IPS DF 19.7 (cell line): ENCODE data around the gene POLR3H.
"Not testable (repeated sequence)": the region's sequence is repeated elsewhere in the genome, so short reads cannot be mapped to it uniquely, and the experiment has no call there.

Experiments used
- DNase-seq: peaks from one replicate; pipeline ENCODE4 v3.0.0-alpha.2; 2013; ENCODE audit warnings: low read depth, low spot score

The POLR3H gene

GRCh38 chr22:41543854-41544670 lies at the start of gene POLR3H:
TSS of gene POLR3H (minus strand) at chr22:41544470. CDS start at chr22:41544101, 369 bp downstream.
- DNase-seq, result peak; percentile 81

- DNase-seq, result not testable (repeated sequence)
These were observed 49.2 kb upstream of the POLR3H start for GRCh38 chr22:41593336-41593960.

- DNase-seq, result peak; percentile 95
These were observed 45.3 kb upstream of the POLR3H start, which contains the start of gene PMM1 for GRCh38 chr22:41589391-41590241. TSS of gene PMM1 (minus strand) at chr22:41589840. CDS start at chr22:41589805, 35 bp downstream.

GRCh38 chr22:41587347-41587723 lies 43.1 kb upstream of the POLR3H start:
- no peak for DNase-seq

- DNase-seq, result no peak
These were observed 41.6 kb upstream of the POLR3H start for GRCh38 chr22:41585898-41586297.

- DNase-seq, result no peak
These were observed 40.6 kb upstream of the POLR3H start for GRCh38 chr22:41584881-41585280.

- no peak for DNase-seq
These were observed 38.4 kb upstream of the POLR3H start for GRCh38 chr22:41582694-41583093.

- no peak for DNase-seq
These were observed 35.7 kb upstream of the POLR3H start for GRCh38 chr22:41579997-41580355.

- DNase-seq, result no peak
These were observed 35.2 kb upstream of the POLR3H start for GRCh38 chr22:41579297-41579996.

- DNase-seq, result no peak
These were observed 34.5 kb upstream of the POLR3H start for GRCh38 chr22:41578818-41579217.

- DNase-seq, result no peak
These were observed 33.8 kb upstream of the POLR3H start for GRCh38 chr22:41578114-41578513.

- DNase-seq, result peak; percentile 70
These were observed 32.6 kb upstream of the POLR3H start for GRCh38 chr22:41576877-41577276.

GRCh38 chr22:41575533-41575932 lies 31.3 kb upstream of the POLR3H start:
- no peak for DNase-seq

GRCh38 chr22:41574847-41575381 lies 30.6 kb upstream of the POLR3H start:
- no peak for DNase-seq

GRCh38 chr22:41573677-41574076 lies 29.4 kb upstream of the POLR3H start:
- no peak for DNase-seq

- not testable (repeated sequence) for DNase-seq
These were observed 28.0 kb upstream of the POLR3H start for GRCh38 chr22:41572305-41572704.

- no peak for DNase-seq
These were observed 27.5 kb upstream of the POLR3H start for GRCh38 chr22:41571786-41572185.

- no peak for DNase-seq
These were observed 26.0 kb upstream of the POLR3H start for GRCh38 chr22:41570221-41570620.

GRCh38 chr22:41568811-41569210 lies 24.5 kb upstream of the POLR3H start:
- DNase-seq, result no peak

GRCh38 chr22:41567512-41567768 lies 23.2 kb upstream of the POLR3H start:
- no peak for DNase-seq

- no peak for DNase-seq
These were observed 21.3 kb upstream of the POLR3H start for GRCh38 chr22:41565403-41566054.
